Lower leg skin (tissue), 3 donors: Measurements from ENCODE around the gene ACAD9.
"Not testable (repeated sequence)": the region's sequence is repeated elsewhere in the genome, so short reads cannot be mapped to it uniquely, and the experiment has no call there.

Experiments used
- POLR2A ChIP-seq, 2 donors: fragments of 450-650 bp; IDR thresholded peaks; one replicate each; pipeline ENCODE4 v1.6.1; 2016 to 2017; ENCODE audit warnings: antibody characterized with exemption in 2 of 2, mild to moderate bottlenecking in 1 of 2, moderate library complexity in 1 of 2
- TF ChIP-seq, protein P1 (sequence below), 3 donors: fragments of 450-650 bp; IDR thresholded peaks; one replicate each; pipeline ENCODE4 v1.5.1; 2016; ENCODE audit warnings: antibody characterized with exemption in 3 of 3, mild to moderate bottlenecking in 3 of 3, moderate library complexity in 2 of 3

DNA sequence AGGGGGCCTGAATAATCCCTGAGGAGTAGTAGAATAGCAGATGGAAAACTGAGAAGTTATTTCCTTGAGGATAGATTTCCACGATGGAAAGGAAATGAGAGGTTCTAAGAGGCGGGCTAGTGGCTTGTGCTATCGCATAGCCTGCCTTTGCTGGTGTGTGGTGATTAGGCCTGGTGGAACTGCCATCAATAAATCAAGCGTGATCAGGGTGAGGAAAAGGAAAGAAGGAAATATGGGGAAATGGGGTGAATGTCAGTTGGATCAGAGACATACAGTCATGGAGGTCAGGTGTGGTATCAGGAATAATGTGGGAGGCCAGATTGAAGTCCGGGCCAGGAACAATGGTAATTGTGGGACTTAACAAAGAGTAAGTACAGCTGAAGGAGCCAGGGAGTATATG is 48.7 kb upstream of the ACAD9 start:
- TF ChIP-seq, protein P1, sequence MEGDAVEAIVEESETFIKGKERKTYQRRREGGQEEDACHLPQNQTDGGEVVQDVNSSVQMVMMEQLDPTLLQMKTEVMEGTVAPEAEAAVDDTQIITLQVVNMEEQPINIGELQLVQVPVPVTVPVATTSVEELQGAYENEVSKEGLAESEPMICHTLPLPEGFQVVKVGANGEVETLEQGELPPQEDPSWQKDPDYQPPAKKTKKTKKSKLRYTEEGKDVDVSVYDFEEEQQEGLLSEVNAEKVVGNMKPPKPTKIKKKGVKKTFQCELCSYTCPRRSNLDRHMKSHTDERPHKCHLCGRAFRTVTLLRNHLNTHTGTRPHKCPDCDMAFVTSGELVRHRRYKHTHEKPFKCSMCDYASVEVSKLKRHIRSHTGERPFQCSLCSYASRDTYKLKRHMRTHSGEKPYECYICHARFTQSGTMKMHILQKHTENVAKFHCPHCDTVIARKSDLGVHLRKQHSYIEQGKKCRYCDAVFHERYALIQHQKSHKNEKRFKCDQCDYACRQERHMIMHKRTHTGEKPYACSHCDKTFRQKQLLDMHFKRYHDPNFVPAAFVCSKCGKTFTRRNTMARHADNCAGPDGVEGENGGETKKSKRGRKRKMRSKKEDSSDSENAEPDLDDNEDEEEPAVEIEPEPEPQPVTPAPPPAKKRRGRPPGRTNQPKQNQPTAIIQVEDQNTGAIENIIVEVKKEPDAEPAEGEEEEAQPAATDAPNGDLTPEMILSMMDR (IDR thresholded peaks at IDR 0.05): not testable (repeated sequence)
- TF ChIP-seq POLR2A (IDR thresholded peaks at IDR 0.05): not testable (repeated sequence)
